Activated T-cell treated with anti-CD3 and anti-CD28 coated beads for 4 hours (primary cell): ENCODE data around the gene SDK2.

Experiments
- DNase-seq: peaks from one replicate; pipeline ENCODE4 v3.0.0-alpha.2; 2020

SDK2 gene

GRCh38 chr17:73644145-73645049 lies at the start of gene SDK2:
SDK2 (minus strand) TSS chr17:73644445; CDS start chr17:73644088, 357 bp downstream.
- DNase-seq: no peak

GRCh38 chr17:73693071-73693470 lies 48.8 kb upstream of the SDK2 start:
- DNase-seq: no peak

GRCh38 chr17:73691321-73691766 lies 47.1 kb upstream of the SDK2 start:
- no peak for DNase-seq

- DNase-seq: no peak
Measured at GRCh38 chr17:73690676-73691075, 46.4 kb upstream of the SDK2 start.

- DNase-seq: no peak
Measured at GRCh38 chr17:73689596-73690275, 45.5 kb upstream of the SDK2 start.

- no peak for DNase-seq
Measured at GRCh38 chr17:73686961-73687360, 42.7 kb upstream of the SDK2 start.

- DNase-seq: no peak
Measured at GRCh38 chr17:73686126-73686525, 41.9 kb upstream of the SDK2 start.

- no peak for DNase-seq
Measured at GRCh38 chr17:73684183-73684582, 39.9 kb upstream of the SDK2 start.

- DNase-seq: no peak
Measured at GRCh38 chr17:73683771-73684170, 39.5 kb upstream of the SDK2 start.

- DNase-seq: no peak
Measured at GRCh38 chr17:73681946-73682345, 37.7 kb upstream of the SDK2 start.

- DNase-seq: no peak
Measured at GRCh38 chr17:73679476-73679875, 35.2 kb upstream of the SDK2 start.

GRCh38 chr17:73678999-73679398 lies 34.8 kb upstream of the SDK2 start:
- no peak for DNase-seq

- DNase-seq: no peak
Measured at GRCh38 chr17:73669771-73670170, 25.5 kb upstream of the SDK2 start.

GRCh38 chr17:73667181-73667959 lies 23.1 kb upstream of the SDK2 start:
- DNase-seq: no peak

GRCh38 chr17:73663614-73664013 lies 19.4 kb upstream of the SDK2 start:
- DNase-seq: no peak

- DNase-seq: no peak
Measured at GRCh38 chr17:73660366-73660765, 16.1 kb upstream of the SDK2 start.

- no peak for DNase-seq
Measured at GRCh38 chr17:73658821-73659515, 14.7 kb upstream of the SDK2 start.

GRCh38 chr17:73657473-73658116 lies 13.3 kb upstream of the SDK2 start:
- no peak for DNase-seq

- no peak for DNase-seq
Measured at GRCh38 chr17:73654241-73654640, 10.0 kb upstream of the SDK2 start.

GRCh38 chr17:73653810-73654209 lies 9.6 kb upstream of the SDK2 start:
- no peak for DNase-seq

GRCh38 chr17:73652886-73653480 lies 8.7 kb upstream of the SDK2 start:
- DNase-seq: no peak
